ENCODE data around the gene DEDD2. TPM values are rescaled to one million over a fixed set of nuclear protein-coding genes. Genes with fewer than 3 reads are reported as not detected.
"Not testable (repeated sequence)": the region's sequence is repeated elsewhere in the genome, so short reads cannot be mapped to it uniquely, and the experiment has no call there.

The DEDD2 gene, protein sequence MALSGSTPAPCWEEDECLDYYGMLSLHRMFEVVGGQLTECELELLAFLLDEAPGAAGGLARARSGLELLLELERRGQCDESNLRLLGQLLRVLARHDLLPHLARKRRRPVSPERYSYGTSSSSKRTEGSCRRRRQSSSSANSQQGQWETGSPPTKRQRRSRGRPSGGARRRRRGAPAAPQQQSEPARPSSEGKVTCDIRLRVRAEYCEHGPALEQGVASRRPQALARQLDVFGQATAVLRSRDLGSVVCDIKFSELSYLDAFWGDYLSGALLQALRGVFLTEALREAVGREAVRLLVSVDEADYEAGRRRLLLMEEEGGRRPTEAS
- 10 to 100 TPM; 27.9 to 32.9 (median 30.4) TPM for polyA plus RNA-seq (ENCODE audit: insufficient read length in 3 of 3)
- long read RNA-seq, donor 1, transcript DEDD2-205 (5 exons, 1,183 nt) = major isoform, 9 of 12 reads
- long read RNA-seq, donor 1, partial matches to known transcripts = 0 of 12 reads
- long read RNA-seq, donor 1, other reads (novel, unspliced or antisense) = 0 of 12 reads
- long read RNA-seq, donor 2, transcript DEDD2-205 (5 exons, 1,183 nt) = major isoform, 10 of 13 reads
- long read RNA-seq, donor 2, partial matches to known transcripts = 0 of 13 reads
- long read RNA-seq, donor 2, other reads (novel, unspliced or antisense) = 0 of 13 reads
- long read RNA-seq, donor 3, partial matches to known transcripts = 0 of 4 reads
- long read RNA-seq, donor 3, other reads (novel, unspliced or antisense) = 0 of 4 reads
- long read RNA-seq, donor 4, transcript DEDD2-205 (5 exons, 1,183 nt) = major isoform, 10 of 12 reads
- long read RNA-seq, donor 4, partial matches to known transcripts = 0 of 12 reads
- long read RNA-seq, donor 4, other reads (novel, unspliced or antisense) = 0 of 12 reads
- long read RNA-seq, donor 5, transcript DEDD2-205 (5 exons, 1,183 nt) = major isoform, 6 of 15 reads
- long read RNA-seq, donor 5, partial matches to known transcripts = 6 of 15 reads
- long read RNA-seq, donor 5, other reads (novel, unspliced or antisense) = 0 of 15 reads
- long read RNA-seq, donor 6, transcript DEDD2-203 (4 exons, 1,586 nt) = major isoform, 5 of 11 reads
- long read RNA-seq, donor 6, transcript DEDD2-205 (5 exons, 1,183 nt) = major isoform, 5 of 11 reads
- long read RNA-seq, donor 6, partial matches to known transcripts = 0 of 11 reads
- long read RNA-seq, donor 6, other reads (novel, unspliced or antisense) = 0 of 11 reads
- long read RNA-seq, donor 7, transcript DEDD2-205 (5 exons, 1,183 nt) = major isoform, 8 of 13 reads
- long read RNA-seq, donor 7, partial matches to known transcripts = 0 of 13 reads
- long read RNA-seq, donor 7, other reads (novel, unspliced or antisense) = 0 of 13 reads
- long read RNA-seq, donor 8, partial matches to known transcripts = 0 of 5 reads
- long read RNA-seq, donor 8, other reads (novel, unspliced or antisense) = 0 of 5 reads
- long read RNA-seq, donor 9, transcript DEDD2-205 (5 exons, 1,183 nt) = major isoform, 16 of 24 reads
- long read RNA-seq, donor 9, partial matches to known transcripts = 5 of 24 reads
- long read RNA-seq, donor 9, other reads (novel, unspliced or antisense) = 0 of 24 reads
- long read RNA-seq, donor 10, transcript DEDD2-205 (5 exons, 1,183 nt) = major isoform, 9 of 12 reads
- long read RNA-seq, donor 10, partial matches to known transcripts = 0 of 12 reads
- long read RNA-seq, donor 10, other reads (novel, unspliced or antisense) = 0 of 12 reads
- long read RNA-seq, donor 11, partial matches to known transcripts = 7 of 14 reads
- long read RNA-seq, donor 11, other reads (novel, unspliced or antisense) = 0 of 14 reads
- long read RNA-seq, donor 12, transcript DEDD2-205 (5 exons, 1,183 nt) = major isoform, 12 of 14 reads
- long read RNA-seq, donor 12, partial matches to known transcripts = 0 of 14 reads
- long read RNA-seq, donor 12, other reads (novel, unspliced or antisense) = 0 of 14 reads
- long read RNA-seq, donor 13, partial matches to known transcripts = 0 of 4 reads
- long read RNA-seq, donor 13, other reads (novel, unspliced or antisense) = 0 of 4 reads
- long read RNA-seq, donor 14 = 0 reads
- long read RNA-seq, donor 15, transcript DEDD2-205 (5 exons, 1,183 nt) = major isoform, 8 of 9 reads
- long read RNA-seq, donor 15, partial matches to known transcripts = 0 of 9 reads
- long read RNA-seq, donor 15, other reads (novel, unspliced or antisense) = 0 of 9 reads
- long read RNA-seq, donor 16, transcript DEDD2-205 (5 exons, 1,183 nt) = major isoform, 6 of 9 reads
- long read RNA-seq, donor 16, partial matches to known transcripts = 0 of 9 reads
- long read RNA-seq, donor 16, other reads (novel, unspliced or antisense) = 0 of 9 reads

DNA sequence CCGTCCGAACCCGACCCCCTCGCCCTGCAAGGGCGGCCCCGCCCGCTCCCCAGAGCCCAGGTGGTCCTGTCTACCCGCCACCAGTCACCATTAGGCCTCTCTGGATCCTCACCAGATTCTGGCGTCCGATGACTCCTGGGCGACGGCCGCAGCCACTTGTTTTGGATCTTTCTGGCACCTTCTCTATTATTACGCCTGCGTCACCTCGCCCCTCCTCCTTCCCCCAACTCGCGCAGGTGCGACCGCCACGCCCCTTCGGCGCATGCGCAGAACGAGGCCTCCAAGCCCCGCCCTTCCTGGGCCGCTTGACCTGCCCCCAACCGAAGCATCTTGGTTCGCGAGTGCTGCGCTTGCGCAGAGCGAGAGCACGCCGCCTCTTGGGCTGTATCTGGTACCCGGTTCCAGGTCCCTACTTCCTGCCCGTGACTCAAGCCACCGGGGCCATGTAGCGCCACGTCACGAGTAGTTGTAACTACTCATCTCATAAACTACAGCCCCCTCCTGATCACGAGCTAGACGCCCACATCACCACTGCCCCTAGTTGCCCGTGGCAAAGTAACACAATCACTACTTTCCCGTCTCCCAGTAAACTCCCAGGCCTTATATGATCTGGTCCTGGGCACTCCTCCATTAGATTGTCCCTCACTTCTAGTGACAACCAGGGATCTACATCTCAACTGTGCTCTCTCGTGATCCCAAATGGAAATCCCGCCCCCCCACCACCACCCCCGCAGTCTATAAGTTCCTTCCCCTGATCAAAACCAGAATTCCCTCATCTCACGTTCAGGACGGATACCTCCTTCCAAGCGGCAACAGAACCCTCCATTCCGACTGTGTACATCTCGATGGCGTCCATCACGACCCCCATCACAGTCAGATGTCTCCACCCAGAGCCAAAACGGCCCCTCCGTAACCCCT is at the start of gene DEDD2:
TSS of gene DEDD2 (minus strand) at position 158 of the 918 bp plus-strand sequence. CDS start 670 bp downstream, outside the sequence.
- peak; percentile 95 for DNase-seq

DNA sequence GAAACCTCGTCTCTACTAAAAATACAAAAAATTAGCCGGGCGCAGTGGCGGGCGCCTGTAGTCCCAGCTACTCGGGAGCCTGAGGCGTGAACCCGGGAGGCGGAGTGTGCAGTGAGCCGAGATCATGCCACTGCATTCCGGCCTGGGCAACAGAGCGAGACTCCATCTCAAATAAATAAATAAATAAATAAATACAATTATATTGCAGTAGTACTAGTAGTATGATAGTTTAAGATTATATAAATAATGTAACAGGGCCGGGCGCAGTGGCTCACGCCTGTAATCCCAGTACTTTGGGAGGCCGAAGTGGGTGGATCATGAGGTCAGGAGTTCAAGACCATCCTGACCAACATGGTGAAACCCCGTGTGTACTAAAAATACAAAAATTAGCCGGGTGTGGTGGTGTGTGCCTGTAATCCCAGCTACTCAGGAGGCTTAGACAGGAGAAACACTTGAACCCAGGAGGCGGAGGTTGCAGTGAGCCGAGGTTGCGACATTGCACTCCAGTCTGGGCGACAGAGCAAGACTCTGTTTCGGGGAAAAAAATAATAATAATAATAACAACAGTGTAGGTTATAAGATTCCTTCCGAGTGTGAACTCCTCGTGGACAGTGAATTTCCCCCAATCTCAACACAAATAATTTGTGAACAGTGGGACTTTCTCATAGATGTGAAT is 49.6 kb upstream of the DEDD2 start:
- DNase-seq = not testable (repeated sequence)

DNA sequence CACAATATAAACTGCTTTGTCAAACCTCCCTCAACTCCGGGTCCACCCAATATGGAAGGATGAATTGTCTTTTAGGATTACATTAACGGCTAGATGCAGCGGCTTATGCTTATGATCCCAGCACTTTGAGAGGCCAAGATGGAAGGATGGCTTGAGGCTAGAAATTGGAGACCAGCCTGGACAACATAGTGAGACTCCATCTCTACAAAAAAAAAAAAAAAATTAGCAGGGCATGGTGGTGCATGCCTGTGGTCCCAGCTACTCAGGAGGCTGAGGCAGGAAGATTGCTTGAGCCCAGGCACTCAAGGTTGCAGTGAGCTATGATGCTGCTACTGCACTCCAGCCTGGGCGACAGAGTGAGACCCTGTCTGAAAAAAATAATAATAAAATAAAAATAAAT is 48.6 kb upstream of the DEDD2 start:
- not testable (repeated sequence) for DNase-seq

DNA sequence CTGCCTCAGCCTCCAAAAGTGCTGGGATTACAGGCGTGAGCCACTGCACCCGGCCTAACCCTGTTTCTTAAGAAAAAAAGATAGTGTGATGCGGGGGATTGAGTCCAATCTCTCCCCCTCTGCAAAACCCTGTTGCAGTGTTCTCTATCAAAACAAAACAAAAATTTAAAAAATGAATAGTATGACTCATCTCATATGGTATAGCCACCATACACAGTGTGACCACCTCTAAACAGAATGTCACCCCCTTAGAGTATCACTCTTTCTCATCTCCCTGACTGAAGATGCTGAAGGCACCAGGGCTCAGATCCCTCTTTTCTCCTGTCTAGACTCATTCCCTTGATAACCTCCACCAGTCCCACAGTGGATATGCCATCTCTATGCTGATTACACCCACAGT is 44.3 kb upstream of the DEDD2 start:
- DNase-seq = no peak

DNA sequence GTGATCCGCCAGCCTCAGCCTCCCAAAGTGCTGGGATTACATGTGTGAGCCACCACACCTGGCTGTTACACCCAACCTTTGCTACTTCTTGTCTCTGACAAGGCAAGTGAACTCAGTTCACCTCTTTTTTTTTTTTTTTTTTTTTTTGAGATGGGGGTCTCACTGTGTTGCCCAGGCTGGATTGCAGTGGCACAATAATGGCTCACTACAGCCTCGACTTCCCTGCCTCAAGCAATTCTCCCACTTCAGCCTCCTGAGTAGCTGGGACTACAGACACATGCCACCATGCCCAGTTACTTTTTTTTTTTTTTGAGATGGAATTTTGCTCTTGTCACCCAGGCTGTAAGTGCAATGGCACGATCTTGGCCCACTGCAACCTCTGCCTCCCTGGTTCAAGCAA is 40.4 kb upstream of the DEDD2 start:
- DNase-seq = not testable (repeated sequence)

DNA sequence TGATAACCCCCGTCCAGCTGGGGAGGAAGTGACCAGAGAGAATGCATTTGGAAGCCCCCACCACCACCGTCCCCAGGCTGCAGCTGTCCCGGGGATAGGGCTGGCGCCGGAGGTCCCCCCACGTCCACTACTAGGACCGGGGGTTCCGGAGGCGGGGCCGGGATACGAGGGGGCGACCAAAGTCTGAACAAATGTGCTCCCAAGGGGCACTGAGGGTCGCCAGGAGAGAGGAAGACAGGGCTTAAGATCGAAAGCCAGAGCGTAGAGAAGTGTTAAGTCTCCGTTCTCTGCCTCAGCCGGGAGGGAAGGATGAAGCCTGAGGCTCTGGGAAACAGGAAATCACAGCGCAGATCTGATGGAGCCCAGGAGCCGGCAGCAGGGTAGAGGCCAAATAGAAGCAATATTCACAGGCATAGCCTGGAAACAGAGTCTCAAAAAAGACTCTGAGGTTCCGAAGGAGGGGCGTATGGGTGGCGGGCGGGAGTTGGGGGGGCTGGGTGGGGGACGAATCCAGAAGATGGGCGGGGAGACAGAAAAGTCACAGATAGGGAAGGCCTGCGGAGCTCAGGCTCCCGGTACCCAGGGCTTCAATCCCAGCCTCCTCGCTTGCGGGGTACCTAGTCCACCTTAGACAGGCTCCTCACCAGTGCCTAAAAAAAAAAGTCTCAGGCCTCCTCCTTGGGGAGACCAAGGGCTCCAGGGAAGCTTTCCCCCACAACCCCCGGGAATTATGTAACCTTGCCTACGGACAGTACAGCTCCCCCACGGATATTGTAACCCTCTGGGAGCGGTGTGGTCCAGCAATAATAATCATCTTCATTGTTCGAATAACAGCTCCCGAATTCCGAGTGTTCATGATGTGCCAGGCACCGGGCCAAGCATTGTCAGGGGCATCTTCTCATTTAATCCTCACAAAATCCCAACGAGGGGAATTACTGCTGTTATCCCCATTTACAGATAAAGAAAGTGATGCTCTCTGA is 38.6 kb upstream of the DEDD2 start:
- peak; percentile 63 for DNase-seq

DNA sequence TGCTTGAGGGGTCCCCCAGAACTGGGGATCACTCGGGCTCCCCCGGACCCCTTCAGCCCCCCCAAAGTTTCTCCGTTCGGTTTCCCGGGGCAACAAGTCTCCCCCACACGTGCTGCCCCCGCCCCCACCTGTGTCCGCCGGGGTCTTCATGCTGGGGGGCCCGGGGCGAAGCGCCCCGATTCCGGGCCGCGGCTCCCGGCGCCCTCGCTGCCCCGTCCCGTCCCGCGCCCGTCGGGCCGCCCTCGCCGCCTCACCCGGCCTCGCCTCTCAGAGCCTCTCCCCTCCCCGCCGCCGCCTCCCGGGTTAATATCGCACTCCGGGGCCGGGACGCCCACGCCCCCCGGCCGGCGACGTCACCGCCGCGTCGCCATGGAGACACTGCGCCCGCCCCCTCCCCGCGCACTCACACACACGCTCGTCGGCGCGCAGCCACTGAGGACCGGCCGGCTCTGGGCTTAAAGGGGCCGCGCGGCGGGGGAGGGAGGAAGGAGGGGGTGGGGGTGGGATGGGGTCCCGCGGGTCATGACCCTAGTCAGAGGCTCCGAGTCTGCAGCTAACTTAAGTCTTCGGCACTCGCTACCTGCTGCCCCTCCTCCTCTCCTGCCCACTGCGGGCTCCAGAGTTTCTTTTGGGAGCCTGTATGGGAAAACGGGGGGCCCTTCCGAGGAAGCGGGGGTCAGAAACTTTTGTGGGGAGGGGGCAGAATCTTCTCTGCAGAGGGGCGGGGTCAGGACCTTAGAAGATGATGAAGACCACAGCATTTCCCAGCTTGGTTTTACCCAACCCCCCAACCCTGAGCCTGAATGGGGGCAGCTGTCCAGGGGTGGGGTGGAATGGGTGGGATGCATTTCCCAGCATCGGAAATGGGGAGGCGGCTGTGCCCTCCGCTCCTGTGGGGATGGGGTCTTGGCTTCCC is 37.6 kb upstream of the DEDD2 start, which contains the start of gene ERF:
TSS of gene ERF (minus strand) at position 279 of the 916 bp plus-strand sequence. CDS start at position 150, 129 bp downstream.
- peak; percentile 95 for DNase-seq

DNA sequence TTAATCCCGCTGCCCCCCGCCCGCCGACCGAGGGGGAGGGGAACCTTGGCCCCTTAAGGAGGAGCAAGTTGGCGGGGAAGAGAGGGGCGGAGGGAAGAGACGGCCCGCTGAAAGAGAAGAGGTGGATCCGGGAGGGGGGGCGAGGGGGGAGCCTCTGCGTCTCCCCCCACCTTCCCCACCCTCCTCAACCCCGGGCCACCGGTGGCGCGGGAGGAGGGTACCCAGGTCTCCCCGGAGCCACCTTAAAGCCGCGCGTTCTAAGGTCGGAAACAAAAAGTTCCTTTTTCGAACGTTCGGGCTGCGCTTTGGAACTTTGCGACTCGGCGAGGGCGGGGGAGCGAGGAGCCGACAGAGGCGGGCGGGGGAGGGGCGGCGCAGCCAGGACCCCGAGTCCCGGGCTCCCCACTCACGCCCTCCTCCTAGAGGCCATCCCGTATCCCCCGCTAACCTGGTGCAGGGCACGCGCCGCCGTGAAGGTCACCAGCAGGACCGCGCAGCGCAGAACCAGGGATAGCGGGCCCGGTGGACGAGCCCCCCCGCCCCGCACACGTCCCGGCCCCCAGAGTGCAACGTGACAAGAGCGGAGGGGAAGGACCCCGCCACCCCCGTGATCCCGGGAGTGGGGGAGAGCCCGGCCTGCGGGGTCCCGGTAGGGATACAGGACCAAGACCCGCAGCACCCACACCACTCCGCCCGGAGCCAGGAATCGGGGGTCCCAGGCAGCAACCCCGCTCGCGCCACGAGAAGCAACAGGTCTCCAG is 36.8 kb upstream of the DEDD2 start:
- DNase-seq = peak; percentile 88

DNA sequence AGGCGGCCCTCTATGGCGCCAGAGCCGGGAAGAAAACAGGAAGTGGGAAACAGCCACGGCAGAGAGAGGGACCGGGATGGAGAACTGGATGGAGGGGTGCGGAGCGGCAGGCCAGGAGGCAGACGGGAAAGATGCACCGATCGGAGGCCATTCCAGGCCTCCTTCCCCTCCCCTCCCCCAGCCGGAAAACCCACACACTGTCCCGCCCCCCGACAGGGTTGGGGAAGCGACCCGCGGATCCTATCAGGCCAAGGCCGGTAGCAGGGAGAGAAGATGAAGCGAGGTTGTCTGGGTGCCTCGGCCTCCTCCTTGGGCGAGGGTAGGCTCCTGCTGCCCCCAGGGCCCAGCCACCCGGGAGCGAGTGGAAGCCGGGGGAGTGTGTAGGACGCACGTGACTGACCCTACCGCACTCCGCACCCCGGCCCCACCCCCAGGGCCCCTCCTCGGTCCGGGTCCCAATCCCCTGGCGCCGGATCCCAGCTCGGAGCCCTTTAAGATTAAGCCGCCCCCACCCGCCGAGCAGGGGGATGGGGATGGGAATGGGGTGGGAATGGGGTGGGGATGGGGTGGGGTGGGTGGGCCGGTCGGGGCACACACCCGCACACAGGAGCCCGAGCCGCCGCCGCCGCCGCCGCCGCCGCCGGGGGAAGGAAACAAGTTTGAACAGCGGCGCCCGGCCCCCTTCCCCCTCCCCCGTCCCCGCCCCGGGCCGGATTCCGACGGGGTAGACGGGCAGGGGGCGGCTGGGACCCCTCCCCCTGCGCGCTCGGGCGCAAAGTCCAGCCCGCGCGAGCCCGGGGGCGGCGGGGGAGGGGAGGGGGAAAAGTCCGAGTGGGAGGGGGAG is 36.0 kb upstream of the DEDD2 start:
- no peak for DNase-seq

DNA sequence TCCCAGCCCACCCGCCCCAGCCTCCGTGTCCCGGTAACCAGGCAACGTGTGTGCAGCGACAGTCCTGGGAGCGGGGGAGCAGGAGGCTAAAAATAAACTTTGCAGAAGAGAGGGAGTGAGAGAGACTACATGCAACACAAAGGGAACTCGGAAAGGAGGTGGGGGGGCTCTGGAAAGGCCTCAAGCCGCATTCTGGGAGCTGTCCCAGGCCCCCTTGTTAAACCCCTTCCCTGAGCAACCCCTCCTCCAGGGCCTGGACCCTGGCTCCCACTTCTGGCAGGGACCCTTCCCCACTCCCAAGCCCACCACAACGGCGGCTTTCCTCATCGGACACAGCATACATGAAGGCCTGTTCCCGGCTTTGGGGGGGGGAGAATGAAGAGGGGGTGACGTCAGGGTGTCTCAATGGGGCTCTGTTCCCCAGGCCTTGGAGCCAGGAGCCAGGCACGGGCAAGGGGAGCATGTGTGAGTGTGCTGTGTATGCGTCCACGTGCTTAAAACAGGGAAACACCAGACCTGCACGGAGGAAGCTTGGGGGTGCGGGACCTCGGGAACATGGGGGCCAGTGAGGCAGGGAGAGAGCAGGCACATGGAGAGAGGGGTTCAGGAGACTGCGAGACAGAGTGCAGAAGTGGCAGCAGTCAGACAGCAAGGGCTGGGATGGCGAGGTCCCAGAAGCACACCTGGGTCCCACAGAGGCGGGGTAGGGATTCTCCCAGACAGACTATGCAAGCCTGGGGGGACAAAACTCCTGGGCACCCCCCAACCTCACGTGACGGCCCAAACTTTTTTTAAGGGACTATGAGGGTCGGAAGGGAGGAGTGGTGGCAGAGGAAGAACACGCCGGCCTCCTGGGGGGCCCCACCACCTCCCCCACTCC is 35.1 kb upstream of the DEDD2 start:
- no peak for DNase-seq

DNA sequence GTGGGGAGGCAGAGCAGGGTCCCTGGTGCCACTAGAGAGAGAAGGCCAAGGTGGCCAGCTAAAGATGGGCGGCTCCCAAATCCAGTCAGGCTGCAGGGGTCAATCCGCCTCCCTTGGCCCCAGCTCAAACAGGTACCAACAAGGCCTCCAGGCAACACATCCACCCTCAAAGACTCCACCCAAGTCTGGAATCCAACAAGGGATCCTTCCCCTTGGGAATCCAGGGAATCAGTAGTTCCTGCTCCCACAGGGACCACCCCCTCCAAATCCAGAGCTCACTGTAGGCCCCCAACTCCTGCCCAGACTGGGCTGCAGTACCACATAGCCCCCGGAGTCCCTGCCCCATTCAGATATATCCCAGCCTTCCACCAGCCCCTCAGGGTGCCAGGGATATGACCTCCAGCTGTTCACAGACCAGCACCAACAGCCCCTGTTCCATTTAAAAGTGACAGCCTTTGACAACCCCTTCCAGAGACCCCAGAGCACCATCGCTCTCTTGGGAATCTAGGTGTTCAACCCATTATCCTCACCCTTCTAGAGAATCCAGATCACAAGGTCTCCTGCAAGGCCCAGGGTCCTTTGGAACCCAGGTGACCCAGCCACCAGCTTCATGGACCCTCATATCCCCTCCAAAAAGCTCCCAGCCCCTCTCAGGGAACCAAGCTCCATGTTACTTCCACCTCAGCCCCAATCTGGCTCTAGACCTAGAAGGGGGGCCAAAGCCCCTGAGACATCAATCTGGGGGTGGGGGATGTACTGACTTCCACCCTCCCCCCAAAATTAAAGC is 34.3 kb upstream of the DEDD2 start:
- DNase-seq = no peak
